ENCODE data around the gene UNC50. TPM values are rescaled to one million over a fixed set of nuclear protein-coding genes. Genes with fewer than 3 reads are reported as not detected.

UNC50 gene
- total RNA-seq, 2 donors from 2014 or later, result 30.9 to 53.7 TPM

DNA sequence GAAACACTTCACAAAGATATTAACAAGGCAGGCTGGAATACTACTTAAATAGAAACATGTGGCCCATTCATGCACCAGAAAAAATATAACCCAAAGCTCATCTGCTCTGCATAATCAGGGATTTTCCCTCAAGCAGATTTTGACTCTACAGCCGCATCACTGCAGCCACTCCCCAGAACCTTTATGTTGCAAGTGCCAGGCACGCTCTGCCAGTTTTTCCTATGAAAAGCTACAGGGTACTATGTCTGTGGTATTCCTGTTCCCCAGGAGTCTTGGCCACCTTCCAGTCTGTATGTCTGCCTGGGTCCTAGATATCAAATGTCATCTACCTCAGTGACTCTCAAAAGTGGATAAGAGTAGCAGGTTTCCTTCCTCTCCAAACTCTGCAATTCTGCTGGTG, 3.8 kb upstream of the UNC50 start:
- intact Hi-C loops (cut with DNase I), result no loop called here

DNA sequence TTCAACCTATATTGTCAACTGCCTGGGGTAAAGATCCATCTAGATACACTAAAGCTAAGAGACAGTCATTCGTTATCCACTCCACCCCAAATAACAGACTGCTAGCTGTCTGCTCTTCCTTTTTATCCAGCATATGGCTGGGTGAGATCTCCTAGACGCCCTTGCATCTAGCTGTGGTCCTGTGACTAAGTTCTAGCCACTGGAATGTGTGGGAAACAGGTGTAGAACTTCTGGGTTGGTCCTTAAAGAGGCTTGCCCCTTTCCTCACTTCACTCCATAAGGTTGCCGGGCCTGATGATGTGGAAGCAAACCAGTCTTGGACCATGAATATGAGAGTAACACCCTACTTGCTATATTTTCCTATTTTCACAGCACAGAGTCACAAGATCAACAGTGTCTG, 3.3 kb upstream of the UNC50 start:
- no peaks in the 10 kb centered on the region for H3K9me3 ChIP-seq
- intact Hi-C loops (cut with DNase I), result no loop called here
- no peak for ATAC-seq
- 73 to 75% methylated on average over 3 of the region's 3 CpGs for WGBS, 2 donors
- H3K4me1 ChIP-seq, result peaks cover 25% of the 10 kb centered on the region
- TF ChIP-seq POLR2A (IDR thresholded peaks at IDR 0.05), result no peak
- TF ChIP-seq, protein P1, sequence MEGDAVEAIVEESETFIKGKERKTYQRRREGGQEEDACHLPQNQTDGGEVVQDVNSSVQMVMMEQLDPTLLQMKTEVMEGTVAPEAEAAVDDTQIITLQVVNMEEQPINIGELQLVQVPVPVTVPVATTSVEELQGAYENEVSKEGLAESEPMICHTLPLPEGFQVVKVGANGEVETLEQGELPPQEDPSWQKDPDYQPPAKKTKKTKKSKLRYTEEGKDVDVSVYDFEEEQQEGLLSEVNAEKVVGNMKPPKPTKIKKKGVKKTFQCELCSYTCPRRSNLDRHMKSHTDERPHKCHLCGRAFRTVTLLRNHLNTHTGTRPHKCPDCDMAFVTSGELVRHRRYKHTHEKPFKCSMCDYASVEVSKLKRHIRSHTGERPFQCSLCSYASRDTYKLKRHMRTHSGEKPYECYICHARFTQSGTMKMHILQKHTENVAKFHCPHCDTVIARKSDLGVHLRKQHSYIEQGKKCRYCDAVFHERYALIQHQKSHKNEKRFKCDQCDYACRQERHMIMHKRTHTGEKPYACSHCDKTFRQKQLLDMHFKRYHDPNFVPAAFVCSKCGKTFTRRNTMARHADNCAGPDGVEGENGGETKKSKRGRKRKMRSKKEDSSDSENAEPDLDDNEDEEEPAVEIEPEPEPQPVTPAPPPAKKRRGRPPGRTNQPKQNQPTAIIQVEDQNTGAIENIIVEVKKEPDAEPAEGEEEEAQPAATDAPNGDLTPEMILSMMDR (IDR thresholded peaks at IDR 0.05), result no peak
- H3K27ac ChIP-seq, result no peak overlapping the region
- DNase-seq, result no peak
- no peak overlapping the region for H3K4me3 ChIP-seq
- no peaks in the 10 kb centered on the region for H3K27me3 ChIP-seq
- peaks cover 0 to 8% of the 10 kb centered on the region in 2 donors for H3K36me3 ChIP-seq (replicated peaks in 1 of 2; ENCODE audit: insufficient read depth in 1 of 2, low read depth in 2 of 2)

More for the DNA sequence above, 3.8 kb upstream of the UNC50 start:
- Histone ChIP-seq H3K36me3 (replicated peaks in 1 of 2; ENCODE audit: insufficient read depth in 1 of 2, low read depth in 2 of 2) (peaks cover 0 to 13% of the 10 kb centered on the region in 2 donors), H3K27ac (no peak overlapping the region), H3K4me3 (no peak overlapping the region), H3K4me1 (peaks cover 20% of the 10 kb centered on the region), H3K9me3 (no peaks in the 10 kb centered on the region), H3K27me3 (no peaks in the 10 kb centered on the region)
- DNase-seq (no peak), ATAC-seq (no peak)
- WGBS, 2 donors, result 71 to 80% methylated on average over 2 of the region's 2 CpGs
- TF ChIP-seq, protein P1 (IDR thresholded peaks at IDR 0.05), result no peak
- TF ChIP-seq POLR2A (IDR thresholded peaks at IDR 0.05), result no peak

DNA sequence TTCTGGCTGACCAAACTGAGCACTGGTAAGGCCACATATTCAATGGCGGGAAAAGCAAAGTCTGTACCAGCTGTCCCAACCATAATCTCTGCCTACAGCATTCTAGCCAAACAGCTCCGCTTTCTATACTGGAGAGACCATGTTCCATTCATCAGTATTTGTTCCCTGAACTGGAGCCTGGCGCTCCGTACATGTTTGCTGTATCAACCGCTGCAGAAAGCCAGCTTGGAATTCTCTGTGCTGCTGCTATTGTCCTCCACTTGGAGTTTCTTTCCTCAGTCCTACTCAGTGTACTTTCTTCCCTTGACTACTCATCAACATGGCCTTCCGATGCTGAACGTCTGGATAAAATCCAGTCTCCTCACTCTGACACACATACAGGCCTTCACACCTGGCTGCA, 2.0 kb upstream of the UNC50 start:
- no peak overlapping the region for H3K27ac ChIP-seq

DNA sequence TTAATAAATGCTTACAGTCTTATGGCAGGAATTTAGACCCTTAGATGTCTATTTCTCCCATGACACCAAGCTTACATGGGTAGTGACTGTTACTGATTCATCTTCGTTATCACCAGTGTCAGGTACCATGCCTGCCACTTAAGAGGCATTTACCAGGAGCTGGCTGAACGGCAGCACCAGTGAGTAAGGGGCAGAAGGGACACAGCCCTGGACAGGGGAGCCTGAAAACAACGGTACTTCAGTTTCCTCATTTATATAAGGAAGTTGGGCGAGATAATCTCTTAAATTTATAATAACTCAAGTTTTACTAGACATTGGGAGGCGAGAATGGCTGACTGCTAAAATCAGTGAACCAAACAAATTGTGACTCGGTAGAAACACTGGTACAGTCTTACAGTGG, 1.3 kb upstream of the UNC50 start:
- H3K36me3 ChIP-seq (replicated peaks in 1 of 2; ENCODE audit: insufficient read depth in 1 of 2, low read depth in 2 of 2), result peaks cover 0 to 3% of the 10 kb centered on the region in 2 donors
- 29 to 41% methylated on average over 6 of the region's 6 CpGs for WGBS, 2 donors
- intact Hi-C loops (cut with DNase I), result no loop called here
- H3K9me3 ChIP-seq, result no peaks in the 10 kb centered on the region
- no peak overlapping the region for H3K27ac ChIP-seq
- peaks cover 40% of the 10 kb centered on the region for H3K4me1 ChIP-seq
- DNase-seq, result no peak
- TF ChIP-seq POLR2A (IDR thresholded peaks at IDR 0.05), result no peak
- TF ChIP-seq, protein P1 (IDR thresholded peaks at IDR 0.05), result no peak
- no peak for ATAC-seq
- no peak overlapping the region for H3K4me3 ChIP-seq
- no peaks in the 10 kb centered on the region for H3K27me3 ChIP-seq

More for the DNA sequence above, 2.0 kb upstream of the UNC50 start:
- H3K27me3 ChIP-seq, result no peaks in the 10 kb centered on the region
- no peak for ATAC-seq
- peaks cover 38% of the 10 kb centered on the region for H3K4me1 ChIP-seq
- WGBS, 2 donors, result 35 to 41% methylated on average over 7 of the region's 7 CpGs
- DNase-seq, result no peak
- H3K36me3 ChIP-seq (replicated peaks in 1 of 2; ENCODE audit: insufficient read depth in 1 of 2, low read depth in 2 of 2), result peaks cover 0 to 3% of the 10 kb centered on the region in 2 donors
- intact Hi-C loops (cut with DNase I), result no loop called here
- TF ChIP-seq, protein P1 (IDR thresholded peaks at IDR 0.05), result no peak
- TF ChIP-seq POLR2A (IDR thresholded peaks at IDR 0.05), result no peak
- H3K4me3 ChIP-seq, result no peak overlapping the region
- no peaks in the 10 kb centered on the region for H3K9me3 ChIP-seq

DNA sequence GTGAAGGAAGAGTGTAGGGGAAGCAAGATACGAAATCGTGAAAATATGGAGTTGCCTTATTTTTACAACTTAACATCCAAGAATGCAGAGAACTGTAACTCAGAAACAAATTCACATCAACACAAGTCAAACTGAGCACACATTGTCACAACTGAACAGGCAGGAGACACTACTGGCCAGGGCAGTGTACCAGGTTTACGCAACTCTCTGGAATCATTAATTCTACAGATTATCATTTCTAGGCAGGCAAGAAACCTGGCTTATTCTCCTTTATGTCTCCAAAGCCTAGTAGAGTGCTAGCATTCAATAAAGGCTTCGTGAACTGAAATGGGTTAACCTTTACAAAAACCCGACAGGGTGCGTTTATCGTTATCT, 661 bp upstream of the UNC50 start:
- Histone ChIP-seq H3K9me3 (no peaks in the 10 kb centered on the region), H3K4me3 (peak overlapping the region; percentile 71 to 83), H3K27ac (peak overlapping the region; percentile 91 to 98 (median 94)), H3K4me1 (peaks cover 40% of the 10 kb centered on the region), H3K27me3 (no peaks in the 10 kb centered on the region), H3K36me3 (replicated peaks in 1 of 2; ENCODE audit: insufficient read depth in 1 of 2, low read depth in 2 of 2) (peaks cover 0 to 5% of the 10 kb centered on the region in 2 donors)
- intact Hi-C loops (cut with DNase I), result no loop called here
- WGBS, 2 donors, result 1 to 2% methylated on average over 7 of the region's 7 CpGs
- peak; percentile 1 for ATAC-seq
- no peak for DNase-seq
- TF ChIP-seq, protein P1 (IDR thresholded peaks at IDR 0.05), result no peak
- no peak for TF ChIP-seq POLR2A (IDR thresholded peaks at IDR 0.05)

Data from body of pancreas (tissue), 4 donors.